ENCODE measurements around the gene ARHGEF7. TPM values are rescaled to one million over a fixed set of nuclear protein-coding genes. Genes with fewer than 3 reads are reported as not detected.

Gene ARHGEF7
- total RNA-seq, 2 donors from 2014 or later: 46.7 to 50.7 TPM

- H3K9me3 ChIP-seq: no peaks in the 10 kb centered on the region
- DNase-seq: no peak
- intact Hi-C loops (cut with DNase I): no loop called here
- no peak overlapping the region for H3K27ac ChIP-seq
- no peaks in the 10 kb centered on the region for H3K36me3 ChIP-seq
- no peak for TF ChIP-seq CTCF (IDR thresholded peaks at IDR 0.05)
- no peak overlapping the region for H3K9ac ChIP-seq (ENCODE audit: low read depth in 2 of 2, low read length in 2 of 2)
- H3K27me3 ChIP-seq: no peaks in the 10 kb centered on the region
- H3K4me1 ChIP-seq: no peaks in the 10 kb centered on the region
- no peak overlapping the region for H3K4me3 ChIP-seq
Measured at GRCh38 chr13:111243981-111244380, 128.9 kb downstream of the ARHGEF7 start.

- no peaks in the 10 kb centered on the region for H3K9me3 ChIP-seq
- TF ChIP-seq CTCF (IDR thresholded peaks at IDR 0.05): no peak
- no peaks in the 10 kb centered on the region for H3K36me3 ChIP-seq
- H3K4me1 ChIP-seq: no peaks in the 10 kb centered on the region
- H3K27me3 ChIP-seq: no peaks in the 10 kb centered on the region
- H3K4me3 ChIP-seq: no peak overlapping the region
- DNase-seq: no peak
- no peak overlapping the region for H3K9ac ChIP-seq (ENCODE audit: low read depth in 2 of 2, low read length in 2 of 2)
- no peak overlapping the region for H3K27ac ChIP-seq
- intact Hi-C loops (cut with DNase I): no loop called here
Measured at GRCh38 chr13:111245576-111246384, 130.7 kb downstream of the ARHGEF7 start.

GRCh38 chr13:111247552-111247951 is 132.4 kb downstream of the ARHGEF7 start:
- TF ChIP-seq CTCF (IDR thresholded peaks at IDR 0.05): no peak
- H3K27ac ChIP-seq: no peak overlapping the region
- H3K36me3 ChIP-seq: no peaks in the 10 kb centered on the region
- intact Hi-C loops (cut with DNase I): no loop called here
- no peaks in the 10 kb centered on the region for H3K27me3 ChIP-seq
- no peaks in the 10 kb centered on the region for H3K9me3 ChIP-seq
- H3K4me1 ChIP-seq: no peaks in the 10 kb centered on the region
- H3K4me3 ChIP-seq: no peak overlapping the region
- peak; percentile 32 for DNase-seq
- no peak overlapping the region for H3K9ac ChIP-seq (ENCODE audit: low read depth in 2 of 2, low read length in 2 of 2)

- Histone ChIP-seq H3K36me3 (no peaks in the 10 kb centered on the region), H3K27ac (no peak overlapping the region), H3K9me3 (no peaks in the 10 kb centered on the region), H3K4me3 (no peak overlapping the region), H3K27me3 (no peaks in the 10 kb centered on the region), H3K4me1 (no peaks in the 10 kb centered on the region), H3K9ac (ENCODE audit: low read depth in 2 of 2, low read length in 2 of 2) (no peak overlapping the region)
- no peak for TF ChIP-seq CTCF (IDR thresholded peaks at IDR 0.05)
- intact Hi-C loops (cut with DNase I): no loop called here
- no peak for DNase-seq
Measured at GRCh38 chr13:111248822-111249221, 133.7 kb downstream of the ARHGEF7 start.

- Histone ChIP-seq H3K27me3 (no peaks in the 10 kb centered on the region), H3K4me1 (no peaks in the 10 kb centered on the region), H3K27ac (no peak overlapping the region), H3K9me3 (no peaks in the 10 kb centered on the region), H3K4me3 (no peak overlapping the region), H3K36me3 (no peaks in the 10 kb centered on the region), H3K9ac (ENCODE audit: low read depth in 2 of 2, low read length in 2 of 2) (no peak overlapping the region)
- DNase-seq: no peak
- TF ChIP-seq CTCF (IDR thresholded peaks at IDR 0.05): no peak
- intact Hi-C loops (cut with DNase I): no loop called here
Measured at GRCh38 chr13:111249637-111250360, 134.7 kb downstream of the ARHGEF7 start.
